ENCODE results near the gene CIBAR2.

Gene CIBAR2

GRCh38 chr16:85087899-85088569, 24.2 kb downstream of the CIBAR2 start:
- TF ChIP-seq CTCF (IDR thresholded peaks at IDR 0.05; ENCODE audit: low read depth, low read length): no peak
- H3K4me3 ChIP-seq (ENCODE audit: low read depth, low read length): no peak overlapping the region

GRCh38 chr16:85086347-85087291, 25.7 kb downstream of the CIBAR2 start:
- peak; percentile 29; the same call in 1 of the 2 replicates for TF ChIP-seq CTCF (IDR thresholded peaks at IDR 0.05; ENCODE audit: low read depth, low read length)
- H3K4me3 ChIP-seq (ENCODE audit: low read depth, low read length): no peak overlapping the region

- no peak overlapping the region for H3K4me3 ChIP-seq (ENCODE audit: low read depth, low read length)
- TF ChIP-seq CTCF (IDR thresholded peaks at IDR 0.05; ENCODE audit: low read depth, low read length): no peak
These were observed 26.6 kb downstream of the CIBAR2 start for GRCh38 chr16:85085721-85086120.

GRCh38 chr16:85084841-85085510, 27.3 kb downstream of the CIBAR2 start:
- TF ChIP-seq CTCF (IDR thresholded peaks at IDR 0.05; ENCODE audit: low read depth, low read length): no peak

GRCh38 chr16:85083051-85083639, 29.1 kb downstream of the CIBAR2 start:
- H3K4me3 ChIP-seq (ENCODE audit: low read depth, low read length): no peak overlapping the region
- TF ChIP-seq CTCF (IDR thresholded peaks at IDR 0.05; ENCODE audit: low read depth, low read length): no peak

More at GRCh38 chr16:85084841-85085510, 27.3 kb downstream of the CIBAR2 start:
- H3K4me3 ChIP-seq (ENCODE audit: low read depth, low read length): no peak overlapping the region

GRCh38 chr16:85082173-85083050, 29.9 kb downstream of the CIBAR2 start:
- H3K4me3 ChIP-seq (ENCODE audit: low read depth, low read length): no peak overlapping the region
- TF ChIP-seq CTCF (IDR thresholded peaks at IDR 0.05; ENCODE audit: low read depth, low read length): no peak
